C4-2B (cell line): ENCODE results near the gene TFAP2C.

Source experiments
- H3K27ac ChIP-seq: fragments of 450-650 bp; 2 replicates; pipeline ENCODE4 v1.5.1; 2017
- CTCF ChIP-seq: fragments of 450-650 bp; conservative IDR thresholded peaks from 2 replicates; pipeline ENCODE4 v1.5.1; 2017; ENCODE audit warnings: mild to moderate bottlenecking
- ZFX ChIP-seq: fragments of 450-650 bp; IDR thresholded peaks from 2 replicates; pipeline ENCODE4 v1.6.1; 2017

Gene TFAP2C

DNA sequence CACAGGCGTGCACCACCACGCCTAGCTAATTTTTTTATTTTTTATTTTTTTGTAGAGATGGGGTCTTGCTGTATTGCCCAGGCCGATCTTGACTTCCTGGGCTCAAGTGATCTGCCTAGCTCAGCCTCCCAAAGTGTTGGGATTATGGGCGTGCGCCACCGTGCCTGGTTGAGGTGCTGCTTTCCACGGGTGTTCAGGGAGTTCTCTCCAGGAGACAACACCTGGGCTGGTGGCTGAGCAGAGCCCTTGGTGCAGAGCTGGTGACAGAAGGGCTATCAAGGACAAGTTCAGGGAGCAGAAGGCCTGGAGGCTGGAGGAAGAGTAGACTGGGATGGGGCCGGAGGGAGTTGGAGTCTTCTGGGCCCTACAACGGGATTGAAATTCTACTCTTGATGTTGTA lies 34.6 kb downstream of the TFAP2C start:
- H3K27ac ChIP-seq: no peak overlapping the region
- TF ChIP-seq ZFX: no peak
- no peak for TF ChIP-seq CTCF

- TF ChIP-seq ZFX (no peak), CTCF (no peak)
- H3K27ac ChIP-seq: no peak overlapping the region
These were observed 35.7 kb downstream of the TFAP2C start for GRCh38 chr20:56664796-56665195.

GRCh38 chr20:56665806-56666205 lies 36.7 kb downstream of the TFAP2C start:
- H3K27ac ChIP-seq: no peak overlapping the region
- TF ChIP-seq ZFX: no peak
- TF ChIP-seq CTCF: no peak

GRCh38 chr20:56673450-56673849 lies 44.3 kb downstream of the TFAP2C start:
- no peak for TF ChIP-seq ZFX
- TF ChIP-seq CTCF: no peak
- no peak overlapping the region for H3K27ac ChIP-seq

- no peak overlapping the region for H3K27ac ChIP-seq
- TF ChIP-seq ZFX: no peak
- no peak for TF ChIP-seq CTCF
These were observed 46.9 kb downstream of the TFAP2C start for GRCh38 chr20:56676001-56676400.

DNA sequence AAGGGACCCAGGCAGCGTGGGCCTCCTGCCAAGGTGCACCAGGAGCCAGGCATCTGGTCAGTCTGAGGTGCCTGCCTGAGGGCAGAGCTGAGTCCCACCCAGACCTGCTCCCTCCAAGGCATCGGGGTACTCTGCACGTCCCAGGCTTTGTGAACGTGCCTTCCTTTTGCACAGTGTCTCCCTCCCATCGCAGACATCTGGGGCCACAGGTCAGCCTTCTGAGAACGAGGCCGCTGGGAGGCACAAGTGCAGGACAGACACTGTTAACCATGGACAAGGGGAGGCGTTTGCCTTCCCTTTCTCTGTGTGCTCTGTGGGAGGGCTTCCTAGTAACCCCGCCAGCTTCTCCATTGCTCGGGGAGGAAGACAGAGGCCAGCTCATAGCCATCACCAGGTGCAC lies 47.6 kb downstream of the TFAP2C start:
- TF ChIP-seq ZFX (no peak), CTCF (no peak)
- no peak overlapping the region for H3K27ac ChIP-seq

DNA sequence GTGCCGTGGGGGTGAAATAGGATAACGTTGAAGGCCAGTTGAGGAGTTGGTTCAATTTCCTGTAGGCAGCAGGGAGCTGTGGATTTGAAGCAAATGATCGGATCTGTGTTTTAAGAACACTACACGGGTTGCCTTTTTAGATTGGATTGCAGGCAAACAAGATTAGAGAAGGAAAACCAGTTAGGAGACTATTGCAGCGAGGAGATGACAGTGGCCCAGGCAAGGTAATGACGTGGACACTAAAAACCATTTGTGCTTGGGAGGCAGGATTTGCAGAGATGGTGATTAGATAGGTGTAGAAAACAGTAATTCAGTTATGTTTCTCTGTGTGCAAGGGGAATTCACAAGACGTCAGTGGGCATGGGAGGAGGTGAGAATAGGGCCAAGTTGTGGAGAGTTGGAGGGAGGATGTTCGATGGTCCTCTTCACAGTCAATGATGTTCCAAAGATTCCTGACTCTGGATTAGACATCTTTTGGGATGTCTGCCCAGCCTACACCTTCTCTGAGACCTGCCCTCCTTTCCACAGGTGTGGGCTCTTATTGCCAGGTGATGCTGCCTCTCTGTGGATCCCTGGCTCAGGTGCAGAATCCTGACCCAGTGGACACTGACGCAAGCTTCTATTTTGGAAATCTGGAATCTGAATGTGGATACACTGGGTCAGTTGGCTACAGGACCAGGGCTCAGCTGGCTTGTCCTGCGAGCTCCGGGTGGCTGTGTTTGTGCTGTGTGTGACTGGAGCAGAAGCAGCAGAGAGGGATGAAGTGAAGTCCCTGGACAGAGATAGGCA lies 54.2 kb downstream of the TFAP2C start:
- no peak overlapping the region for H3K27ac ChIP-seq
- no peak for TF ChIP-seq CTCF
- TF ChIP-seq ZFX: no peak
